Loucy (cell line): ENCODE results near the gene ZER1.

Experiments used
- H2AFZ ChIP-seq: fragments of 200-600 bp; sonication (generic); 2 replicates; pipeline ENCODE4 v1.6.0; 2016; ENCODE audit warnings: antibody characterized with exemption, mild to moderate bottlenecking, low read length, moderate library complexity
- H3F3A ChIP-seq: fragments of 200-600 bp; 2 replicates; pipeline ENCODE4 v1.6.0; 2016; ENCODE audit warnings: antibody characterized with exemption, low read depth, mild to moderate bottlenecking
- H3K27me3 ChIP-seq: fragments of 200-600 bp; sonication (generic); 2 replicates; pipeline ENCODE4 v1.6.1; 2014; ENCODE audit warnings: low read length, mild to moderate bottlenecking; ENCODE audit not compliant: insufficient read depth, poor library complexity, severe bottlenecking
- H3K36me3 ChIP-seq: fragments of 200-600 bp; sonication (generic); 2 replicates; pipeline ENCODE4 v1.6.1; 2016; ENCODE audit warnings: low read length; ENCODE audit not compliant: insufficient read depth
- H3K4me1 ChIP-seq: fragments of 200-600 bp; sonication (generic); 2 replicates; pipeline ENCODE4 v1.5.1; 2014; ENCODE audit warnings: low read length, mild to moderate bottlenecking; ENCODE audit not compliant: insufficient read depth, poor library complexity, severe bottlenecking
- H3K4me2 ChIP-seq: fragments of 200-600 bp; sonication (generic); 2 replicates; pipeline ENCODE4 v1.6.0; 2014; ENCODE audit warnings: antibody characterized with exemption, low read length, low read depth, mild to moderate bottlenecking; ENCODE audit not compliant: poor library complexity, severe bottlenecking
- H3K4me3 ChIP-seq: fragments of 200-600 bp; sonication (generic); 2 replicates; pipeline ENCODE4 v1.5.1; 2014; ENCODE audit warnings: low read length, mild to moderate bottlenecking, mixed read lengths; ENCODE audit not compliant: poor library complexity, severe bottlenecking
- H3K79me2 ChIP-seq: fragments of 200-600 bp; sonication (generic); 2 replicates; pipeline ENCODE4 v1.6.1; 2014; ENCODE audit warnings: low read length; ENCODE audit not compliant: insufficient read depth
- H3K9ac ChIP-seq: fragments of 200-600 bp; sonication (generic); 2 replicates; pipeline ENCODE4 v1.6.0; 2014; ENCODE audit warnings: mild to moderate bottlenecking, low read depth, low read length, moderate library complexity; ENCODE audit not compliant: poor library complexity, severe bottlenecking
- H3K9me2 ChIP-seq: fragments of 200-600 bp; sonication (generic); replicated peaks from 2 replicates; pipeline ENCODE4 v1.6.1; 2016; ENCODE audit warnings: low read depth, low read length, mixed read lengths
- H3K9me3 ChIP-seq: fragments of 200-600 bp; sonication (generic); 2 replicates; pipeline ENCODE4 v1.6.1; 2014; ENCODE audit warnings: mild to moderate bottlenecking, antibody characterized with exemption, low read length, low read depth; ENCODE audit not compliant: insufficient read depth
- H4K20me1 ChIP-seq: fragments of 200-600 bp; sonication (generic); 2 replicates; pipeline ENCODE4 v1.6.0; 2014; ENCODE audit warnings: antibody characterized with exemption, low read length, mild to moderate bottlenecking; ENCODE audit not compliant: insufficient read depth, poor library complexity, severe bottlenecking
- EZH2phosphoT487 ChIP-seq: fragments of 200-600 bp; IDR thresholded peaks from 2 replicates; pipeline ENCODE4 v1.6.1; 2018; ENCODE audit warnings: antibody characterized with exemption, mild to moderate bottlenecking, moderate library complexity, borderline replicate concordance
- TF ChIP-seq, protein P1 (sequence below): fragments of 200-600 bp; sonication (generic); conservative IDR thresholded peaks from 2 replicates; pipeline ENCODE4 v1.5.1; 2014; ENCODE audit warnings: mild to moderate bottlenecking, antibody characterized with exemption, low read length

ZER1 gene

DNA sequence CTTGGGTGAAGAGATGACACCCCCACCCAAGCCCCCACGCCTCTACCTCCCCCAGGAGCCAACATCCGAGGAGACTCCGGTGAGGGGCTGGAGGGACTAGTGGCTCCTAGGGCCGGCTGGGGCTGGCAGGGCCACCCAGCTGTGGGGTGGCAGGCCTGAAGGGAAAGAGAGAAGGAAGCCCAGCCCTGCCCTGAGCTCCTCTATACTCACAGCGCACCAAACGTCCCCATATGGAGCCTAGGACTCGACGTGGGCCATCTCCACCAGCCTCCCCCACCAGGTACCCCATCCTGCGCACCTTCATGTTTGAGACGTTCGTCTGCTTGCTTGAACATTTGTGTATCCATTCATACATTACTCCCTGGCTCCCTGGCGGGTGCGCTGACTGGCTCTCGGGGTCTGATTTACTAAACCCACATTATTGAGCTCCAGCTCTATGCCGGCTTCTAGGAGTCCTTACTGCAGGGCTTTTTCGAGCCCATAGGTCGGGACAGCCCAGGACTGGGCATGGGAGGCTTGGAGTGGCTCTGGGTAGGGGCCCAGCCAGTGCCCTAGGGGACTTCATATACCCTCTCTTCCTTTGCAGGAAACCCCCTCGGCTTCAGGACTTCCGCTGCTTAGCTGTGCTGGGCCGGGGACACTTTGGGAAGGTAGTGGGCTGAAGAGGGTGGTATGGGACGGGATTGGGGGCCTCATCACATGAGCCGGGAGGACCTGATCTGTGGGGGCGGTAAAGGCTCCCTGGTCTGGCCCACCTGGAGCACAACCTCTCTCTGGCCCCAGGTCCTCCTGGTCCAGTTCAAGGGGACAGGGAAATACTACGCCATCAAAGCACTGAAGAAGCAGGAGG is 56.9 kb downstream of the ZER1 start:
- Histone ChIP-seq H3F3A (no peaks in the 10 kb centered on the region), H4K20me1 (no peaks in the 10 kb centered on the region), H3K4me2 (no peak overlapping the region), H3K9me3 (no peaks in the 10 kb centered on the region), H3K4me3 (no peak overlapping the region), H3K9ac (no peak overlapping the region), H3K27me3 (no peaks in the 10 kb centered on the region), H3K4me1 (no peaks in the 10 kb centered on the region), H3K79me2 (no peaks in the 10 kb centered on the region), H2AFZ (no peak overlapping the region), H3K36me3 (no peaks in the 10 kb centered on the region), H3K9me2 (no peaks in the 10 kb centered on the region)
- TF ChIP-seq EZH2phosphoT487 = no peak
- TF ChIP-seq, protein P1, sequence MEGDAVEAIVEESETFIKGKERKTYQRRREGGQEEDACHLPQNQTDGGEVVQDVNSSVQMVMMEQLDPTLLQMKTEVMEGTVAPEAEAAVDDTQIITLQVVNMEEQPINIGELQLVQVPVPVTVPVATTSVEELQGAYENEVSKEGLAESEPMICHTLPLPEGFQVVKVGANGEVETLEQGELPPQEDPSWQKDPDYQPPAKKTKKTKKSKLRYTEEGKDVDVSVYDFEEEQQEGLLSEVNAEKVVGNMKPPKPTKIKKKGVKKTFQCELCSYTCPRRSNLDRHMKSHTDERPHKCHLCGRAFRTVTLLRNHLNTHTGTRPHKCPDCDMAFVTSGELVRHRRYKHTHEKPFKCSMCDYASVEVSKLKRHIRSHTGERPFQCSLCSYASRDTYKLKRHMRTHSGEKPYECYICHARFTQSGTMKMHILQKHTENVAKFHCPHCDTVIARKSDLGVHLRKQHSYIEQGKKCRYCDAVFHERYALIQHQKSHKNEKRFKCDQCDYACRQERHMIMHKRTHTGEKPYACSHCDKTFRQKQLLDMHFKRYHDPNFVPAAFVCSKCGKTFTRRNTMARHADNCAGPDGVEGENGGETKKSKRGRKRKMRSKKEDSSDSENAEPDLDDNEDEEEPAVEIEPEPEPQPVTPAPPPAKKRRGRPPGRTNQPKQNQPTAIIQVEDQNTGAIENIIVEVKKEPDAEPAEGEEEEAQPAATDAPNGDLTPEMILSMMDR = no peak

DNA sequence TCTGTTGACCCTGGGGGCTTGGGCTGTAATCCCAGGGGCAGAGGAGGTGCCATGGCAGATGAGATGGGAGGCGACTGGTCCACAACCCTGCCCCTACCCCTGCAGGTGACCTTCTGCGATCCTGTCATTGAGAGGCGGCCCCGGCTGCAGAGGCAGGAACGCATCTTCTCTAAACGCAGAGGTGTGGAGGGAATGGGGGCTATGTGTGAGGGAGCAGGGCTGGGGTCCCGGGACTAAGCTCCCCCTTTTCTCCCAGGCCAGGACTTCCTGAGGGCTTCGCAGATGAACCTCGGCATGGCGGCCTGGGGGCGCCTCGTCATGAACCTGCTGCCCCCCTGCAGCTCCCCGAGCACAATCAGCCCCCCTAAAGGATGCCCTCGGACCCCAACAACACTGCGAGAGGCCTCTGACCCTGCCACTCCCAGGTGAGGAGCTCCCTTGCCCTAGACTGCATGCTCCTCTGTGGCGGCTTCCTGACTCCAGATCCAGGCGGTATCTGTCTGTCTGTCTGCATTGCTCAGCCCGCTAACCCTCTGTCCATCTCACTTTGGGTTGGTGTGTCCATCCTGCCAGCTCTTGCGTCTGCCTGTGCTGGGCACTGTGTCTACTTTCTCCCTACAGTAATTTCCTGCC is 57.7 kb downstream of the ZER1 start:
- Histone ChIP-seq H3K27me3 (no peaks in the 10 kb centered on the region), H4K20me1 (no peaks in the 10 kb centered on the region)

DNA sequence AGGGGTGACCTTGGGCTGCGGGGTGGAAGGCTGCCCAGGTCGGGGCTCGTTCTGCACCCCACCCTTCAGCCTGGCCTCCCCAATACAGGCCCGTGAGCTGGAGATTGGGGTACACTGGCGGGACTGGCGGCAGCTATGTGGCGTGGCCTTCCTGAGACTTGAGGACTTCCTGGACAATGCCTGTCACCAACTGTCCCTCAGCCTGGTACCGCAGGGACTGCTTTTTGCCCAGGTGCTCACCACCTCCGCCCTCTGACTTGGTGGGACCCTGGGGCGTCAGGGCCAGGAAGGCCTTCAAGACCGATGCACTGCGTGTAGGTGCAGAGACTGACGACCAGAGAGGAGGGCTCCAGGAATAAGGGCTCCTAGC is 58.3 kb downstream of the ZER1 start:
- no peaks in the 10 kb centered on the region for H3K79me2 ChIP-seq
- no peak for TF ChIP-seq EZH2phosphoT487
- TF ChIP-seq, protein P1 = no peak
- H3K9me3 ChIP-seq = no peaks in the 10 kb centered on the region
- H4K20me1 ChIP-seq = no peaks in the 10 kb centered on the region
- no peak overlapping the region for H3K9ac ChIP-seq
- H3K4me3 ChIP-seq = no peak overlapping the region
- no peaks in the 10 kb centered on the region for H3F3A ChIP-seq
- no peaks in the 10 kb centered on the region for H3K36me3 ChIP-seq
- no peaks in the 10 kb centered on the region for H3K9me2 ChIP-seq
- no peak overlapping the region for H3K4me2 ChIP-seq
- H3K4me1 ChIP-seq = no peaks in the 10 kb centered on the region
- no peaks in the 10 kb centered on the region for H3K27me3 ChIP-seq
- no peak overlapping the region for H2AFZ ChIP-seq

More for the DNA sequence above, 57.7 kb downstream of the ZER1 start:
- no peaks in the 10 kb centered on the region for H3K79me2 ChIP-seq
- no peaks in the 10 kb centered on the region for H3K4me1 ChIP-seq
- H3K4me3 ChIP-seq = no peak overlapping the region
- H3K4me2 ChIP-seq = no peak overlapping the region
- H3K9me3 ChIP-seq = no peaks in the 10 kb centered on the region
- no peaks in the 10 kb centered on the region for H3K36me3 ChIP-seq
- no peaks in the 10 kb centered on the region for H3K9me2 ChIP-seq
- no peak for TF ChIP-seq EZH2phosphoT487
- TF ChIP-seq, protein P1 = no peak
- no peak overlapping the region for H3K9ac ChIP-seq
- H3F3A ChIP-seq = no peaks in the 10 kb centered on the region
- H2AFZ ChIP-seq = no peak overlapping the region
